ENCODE results near the gene CLEC11A. TPM values are rescaled to one million over a fixed set of nuclear protein-coding genes. Genes with fewer than 3 reads are reported as not detected.

The CLEC11A gene
- total RNA-seq, 6 donors from 2014 or later = 3.9 to 19.6 (median 15.9) TPM

GRCh38 chr19:50720921-50721381, 2.2 kb upstream of the CLEC11A start:
- no peaks in the 10 kb centered on the region for H3K9me3 ChIP-seq
- H3K36me3 ChIP-seq = no peaks in the 10 kb centered on the region
- TF ChIP-seq, protein P1, sequence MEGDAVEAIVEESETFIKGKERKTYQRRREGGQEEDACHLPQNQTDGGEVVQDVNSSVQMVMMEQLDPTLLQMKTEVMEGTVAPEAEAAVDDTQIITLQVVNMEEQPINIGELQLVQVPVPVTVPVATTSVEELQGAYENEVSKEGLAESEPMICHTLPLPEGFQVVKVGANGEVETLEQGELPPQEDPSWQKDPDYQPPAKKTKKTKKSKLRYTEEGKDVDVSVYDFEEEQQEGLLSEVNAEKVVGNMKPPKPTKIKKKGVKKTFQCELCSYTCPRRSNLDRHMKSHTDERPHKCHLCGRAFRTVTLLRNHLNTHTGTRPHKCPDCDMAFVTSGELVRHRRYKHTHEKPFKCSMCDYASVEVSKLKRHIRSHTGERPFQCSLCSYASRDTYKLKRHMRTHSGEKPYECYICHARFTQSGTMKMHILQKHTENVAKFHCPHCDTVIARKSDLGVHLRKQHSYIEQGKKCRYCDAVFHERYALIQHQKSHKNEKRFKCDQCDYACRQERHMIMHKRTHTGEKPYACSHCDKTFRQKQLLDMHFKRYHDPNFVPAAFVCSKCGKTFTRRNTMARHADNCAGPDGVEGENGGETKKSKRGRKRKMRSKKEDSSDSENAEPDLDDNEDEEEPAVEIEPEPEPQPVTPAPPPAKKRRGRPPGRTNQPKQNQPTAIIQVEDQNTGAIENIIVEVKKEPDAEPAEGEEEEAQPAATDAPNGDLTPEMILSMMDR (IDR thresholded peaks at IDR 0.05) = no peak
- TF ChIP-seq POLR2AphosphoS5 (IDR thresholded peaks at IDR 0.05) (no peak), POLR2A (IDR thresholded peaks at IDR 0.05) (no peak), EP300 (IDR thresholded peaks at IDR 0.05) (no peak)
- peaks cover 22 to 46% (median 34%) of the 10 kb centered on the region in 4 donors for H3K4me1 ChIP-seq
- no peak for ATAC-seq (ENCODE audit: low FRiP score in 2 of 2)
- no peak overlapping the region for H3K4me3 ChIP-seq
- 51% methylated on average over 7 of the region's 8 CpGs; no CpG with 5 or more reads in 1 of the 2 donors for WGBS, 2 donors
- H3K27ac ChIP-seq = no peak overlapping the region
- peaks cover 2 to 37% (median 24%) of the 10 kb centered on the region in 4 donors for H3K27me3 ChIP-seq
- DNase-seq = no peak

DNA sequence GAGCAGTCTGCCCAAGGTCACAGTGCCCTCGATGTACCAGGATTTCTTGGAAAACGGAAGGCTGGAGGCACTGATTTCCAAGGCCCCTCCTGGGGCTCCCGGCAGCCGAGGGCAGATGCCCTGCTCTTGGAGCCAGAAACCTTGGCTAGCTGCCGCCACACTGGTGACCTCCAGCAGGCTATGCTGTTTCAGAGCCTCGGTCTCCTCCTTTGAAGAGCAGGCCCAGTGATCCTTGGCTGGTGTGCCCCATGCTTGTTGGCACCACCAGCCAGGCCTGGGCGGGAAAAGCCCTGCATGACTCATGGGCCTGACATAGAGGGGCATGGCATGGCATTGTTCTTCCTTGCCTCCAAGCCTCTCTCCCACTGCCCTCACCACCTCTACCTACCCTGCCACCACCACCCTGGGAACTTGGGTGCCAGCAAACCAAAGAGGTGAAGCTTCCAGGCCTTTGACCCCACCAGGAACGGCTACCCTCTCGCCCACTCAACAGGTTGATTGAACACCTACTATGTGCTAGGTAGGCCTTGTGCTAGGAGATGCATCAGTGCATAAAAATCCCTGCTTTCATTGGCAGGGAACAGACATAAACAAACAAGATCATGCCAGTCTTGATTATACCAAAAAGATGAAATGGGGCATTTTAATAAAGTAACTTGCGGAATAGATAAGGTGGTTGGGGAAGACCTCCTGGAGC, 1.6 kb upstream of the CLEC11A start:
- TF ChIP-seq POLR2A (IDR thresholded peaks at IDR 0.05) (no peak), POLR2AphosphoS5 (IDR thresholded peaks at IDR 0.05) (no peak)
- Histone ChIP-seq H3K27ac (no peak overlapping the region), H3K9me3 (no peaks in the 10 kb centered on the region), H3K4me3 (no peak overlapping the region), H3K36me3 (no peaks in the 10 kb centered on the region), H3K27me3 (peaks cover 2 to 37% (median 24%) of the 10 kb centered on the region in 4 donors), H3K4me1 (peaks cover 23 to 46% (median 34%) of the 10 kb centered on the region in 4 donors)
- ATAC-seq (ENCODE audit: low FRiP score in 2 of 2) (no peak), DNase-seq (peak in 1 of 2 donors; percentile 59)
- 73 to 82% methylated on average over 8 to 10 of the region's 10 CpGs for WGBS, 2 donors

DNA sequence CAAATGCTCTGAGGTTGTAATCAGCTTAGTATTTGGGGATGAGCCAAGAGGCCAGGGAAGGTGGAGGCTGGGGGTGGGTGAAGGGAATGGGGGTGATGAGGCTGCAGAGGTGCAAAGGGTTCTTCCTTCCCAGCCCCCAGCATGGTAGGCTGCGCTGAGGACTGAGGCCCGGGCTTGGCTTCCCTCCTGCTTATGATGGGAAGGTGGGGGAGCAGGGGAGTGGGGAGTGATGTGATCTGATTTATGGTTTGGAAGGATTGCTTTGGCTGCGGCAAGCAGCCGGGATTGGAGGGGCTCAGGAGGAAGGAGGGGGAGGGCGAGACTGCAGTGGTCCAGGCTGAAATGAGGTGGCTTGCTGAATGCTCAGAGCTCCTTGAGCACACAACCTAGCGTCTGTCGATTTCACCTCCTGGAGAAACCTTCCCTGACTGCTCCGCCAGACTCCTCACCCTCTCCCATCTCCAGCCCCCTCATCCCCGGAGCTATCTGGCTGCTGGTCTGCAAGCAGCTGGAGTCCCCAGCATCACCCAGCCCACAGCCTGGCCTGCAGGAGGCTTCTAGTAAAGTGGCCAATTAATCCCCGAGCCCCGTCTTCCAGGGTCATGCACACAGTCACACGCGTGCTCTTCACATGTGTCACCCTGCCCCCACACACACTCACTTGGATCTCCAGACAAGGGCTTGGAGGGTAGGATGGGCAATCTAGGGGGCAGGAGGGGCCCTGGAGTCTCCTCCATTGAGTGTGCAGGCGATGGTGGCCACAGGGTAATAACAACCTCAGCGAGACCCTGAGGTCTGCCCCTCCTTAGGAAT, 757 bp upstream of the CLEC11A start:
- no peaks in the 10 kb centered on the region for H3K36me3 ChIP-seq
- peak overlapping the region in 1 of 4 donors; percentile 42 for H3K27ac ChIP-seq
- no peaks in the 10 kb centered on the region for H3K9me3 ChIP-seq
- peaks cover 23 to 46% (median 34%) of the 10 kb centered on the region in 4 donors for H3K4me1 ChIP-seq
- no peak for DNase-seq
- no peak for ATAC-seq (ENCODE audit: low FRiP score in 2 of 2)
- WGBS, 2 donors = 42 to 59% methylated on average over 13 to 15 of the region's 15 CpGs
- TF ChIP-seq, protein P1 (IDR thresholded peaks at IDR 0.05) = no peak
- TF ChIP-seq POLR2AphosphoS5 (IDR thresholded peaks at IDR 0.05) (no peak), EP300 (IDR thresholded peaks at IDR 0.05) (no peak), POLR2A (IDR thresholded peaks at IDR 0.05) (no peak)
- H3K4me3 ChIP-seq = peak overlapping the region in 1 of 4 donors; percentile 83
- H3K27me3 ChIP-seq = peaks cover 2 to 37% (median 22%) of the 10 kb centered on the region in 4 donors

- WGBS, 2 donors = 7 to 9% methylated on average over 11 to 15 of the region's 31 CpGs
- peaks cover 19 to 35% (median 29%) of the 10 kb centered on the region in 4 donors for H3K4me1 ChIP-seq
- ATAC-seq (ENCODE audit: low FRiP score in 2 of 2) = no peak
- H3K27me3 ChIP-seq = peaks cover 2 to 23% (median 10%) of the 10 kb centered on the region in 4 donors
- no peak for DNase-seq
- no peaks in the 10 kb centered on the region for H3K9me3 ChIP-seq
- H3K4me3 ChIP-seq = peak overlapping the region in 3 of 4 donors; percentile 57 to 83 (median 65)
- H3K36me3 ChIP-seq = no peaks in the 10 kb centered on the region
- peak overlapping the region in 3 of 4 donors; percentile 27 to 46 (median 38) for H3K27ac ChIP-seq
- TF ChIP-seq EP300 (IDR thresholded peaks at IDR 0.05) (no peak), POLR2A (IDR thresholded peaks at IDR 0.05) (no peak), POLR2AphosphoS5 (IDR thresholded peaks at IDR 0.05) (no peak)
- TF ChIP-seq, protein P1 (IDR thresholded peaks at IDR 0.05) = no peak
Observed at GRCh38 chr19:50723735-50724521, 764 bp downstream of the CLEC11A start.

All from upper lobe of left lung (tissue), 6 donors.